Body of pancreas (tissue), 4 donors: ENCODE results near the gene MLKL. TPM values are rescaled to one million over a fixed set of nuclear protein-coding genes. Genes with fewer than 3 reads are reported as not detected.
"Not testable (repeated sequence)": the region's sequence is repeated elsewhere in the genome, so short reads cannot be mapped to it uniquely, and the experiment has no call there.

Experiments used
- ATAC-seq: fragments of 150-250 bp; one replicate; pipeline ENCODE4 v1.9.1; 2016
- DNase-seq, 4 donors: peaks; one replicate each; pipeline ENCODE4 v3.0.0-alpha.2; 2019
- H3K27ac ChIP-seq, 4 donors: fragments of 200-600 bp; sonication (generic); 1 replicate in 3 of 4; 2 replicates in 1 of 4; pipeline versions ENCODE4 v1.5.1 to v1.6.1; 2016 to 2019; ENCODE audit warnings: mild to moderate bottlenecking in 1 of 4, mixed read lengths in 1 of 4, moderate library complexity in 1 of 4
- H3K27me3 ChIP-seq, 2 donors: fragments of 200-600 bp; sonication (generic); one replicate each; pipeline ENCODE4 v1.6.0; 2016; ENCODE audit warnings: mild to moderate bottlenecking in 1 of 2
- H3K36me3 ChIP-seq, 2 donors: fragments of 200-600 bp; sonication (generic); replicated peaks in 1 of 2; 2 replicates each; pipeline ENCODE4 v1.5.1; 2016; ENCODE audit warnings: low read depth in 2 of 2; ENCODE audit not compliant: insufficient read depth in 1 of 2
- H3K4me1 ChIP-seq: fragments of 200-600 bp; sonication (generic); one replicate; pipeline ENCODE4 v1.6.0; 2016
- H3K4me3 ChIP-seq, 2 donors: fragments of 200-600 bp; sonication (generic); 1 replicate in 1 of 2; 2 replicates in 1 of 2; pipeline ENCODE4 v1.5.1; 2016 to 2019
- H3K9me3 ChIP-seq, 3 donors: fragments of 200-600 bp; sonication (generic); 1 replicate in 2 of 3; 2 replicates in 1 of 3; pipeline ENCODE4 v1.5.1; 2016
- CTCF ChIP-seq, 7 experiments: fragments of 450-650 bp in 4 of 7; fragments of 200-600 bp in 3 of 7; sonication (generic) in 3 of 7; IDR thresholded peaks; one replicate each; pipeline ENCODE4 v1.5.1; 2016 to 2019; ENCODE audit warnings: antibody characterized with exemption in 7 of 7
- POLR2A ChIP-seq, 3 donors: fragments of 450-650 bp; IDR thresholded peaks; one replicate each; pipeline ENCODE4 v1.6.1; 2016; ENCODE audit warnings: antibody characterized with exemption in 3 of 3, mild to moderate bottlenecking in 2 of 3
- WGBS, 2 donors: methylation state at CpG; one replicate each; pipeline ENCODE4 v1.1.5; 2017; 5-methylcytosine and 5-hydroxymethylcytosine counted together
- intact Hi-C: fragments of 100-400 bp; cut with DNase I; formaldehyde crosslinking; loops from one replicate; pipeline ENCODE4 v1.15.1; 2023
- total RNA-seq, 2 donors: library from RNA; depleted of rRNA; stranded (reverse); fragments of >200 nt; gene quantifications; one replicate each; pipeline ENCODE4 v1.1.0, GENCODE V29; 2016

MLKL gene
- total RNA-seq, 2 donors from 2014 or later: 10.9 to 16.8 TPM

- Histone ChIP-seq H3K4me3 (no peak overlapping the region), H3K36me3 (no peaks in the 10 kb centered on the region), H3K9me3 (no peaks in the 10 kb centered on the region), H3K27ac (no peak overlapping the region), H3K4me1 (no peaks in the 10 kb centered on the region), H3K27me3 (no peaks in the 10 kb centered on the region)
- ATAC-seq (no peak), DNase-seq (no peak)
- WGBS, 2 donors: 60 to 93% methylated on average over 7 of the region's 7 CpGs
- intact Hi-C loops: no loop called here
- no peak for TF ChIP-seq CTCF (IDR thresholded peaks at IDR 0.05)
- no peak for TF ChIP-seq POLR2A (IDR thresholded peaks at IDR 0.05)
Observed at GRCh38 chr16:74723256-74723655, 22.6 kb upstream of the MLKL start.

- intact Hi-C loops, H3K9me3 ChIP-seq, H3K27me3 ChIP-seq, ATAC-seq, H3K36me3 ChIP-seq, DNase-seq, H3K4me1 ChIP-seq, H3K4me3 ChIP-seq, H3K27ac ChIP-seq: not testable (repeated sequence)
- WGBS, 2 donors: 92 to 95% methylated on average over 2 of the region's 2 CpGs
Observed at GRCh38 chr16:74722156-74722555, 21.5 kb upstream of the MLKL start.

GRCh38 chr16:74721716-74722115 is 21.1 kb upstream of the MLKL start:
- intact Hi-C loops: no loop called here
- no peak overlapping the region for H3K4me3 ChIP-seq
- H3K27ac ChIP-seq: no peak overlapping the region
- no peak for TF ChIP-seq POLR2A (IDR thresholded peaks at IDR 0.05)
- TF ChIP-seq CTCF (IDR thresholded peaks at IDR 0.05): no peak
- DNase-seq (no peak), ATAC-seq (no peak)
- H3K27me3 ChIP-seq: no peaks in the 10 kb centered on the region
- H3K9me3 ChIP-seq: no peaks in the 10 kb centered on the region
- WGBS, 2 donors: 77 to 90% methylated on average over 10 to 11 of the region's 11 CpGs
- H3K36me3 ChIP-seq: no peaks in the 10 kb centered on the region
- H3K4me1 ChIP-seq: no peaks in the 10 kb centered on the region

GRCh38 chr16:74720579-74720978 is 19.9 kb upstream of the MLKL start:
- intact Hi-C loops: no loop called here
- DNase-seq (no peak), ATAC-seq (no peak)

GRCh38 chr16:74718741-74719610 is 18.3 kb upstream of the MLKL start:
- Histone ChIP-seq H3K27me3 (no peaks in the 10 kb centered on the region), H3K27ac (no peak overlapping the region), H3K4me1 (no peaks in the 10 kb centered on the region), H3K36me3 (no peaks in the 10 kb centered on the region), H3K9me3 (no peaks in the 10 kb centered on the region), H3K4me3 (no peak overlapping the region)
- DNase-seq (no peak), ATAC-seq (no peak)
- intact Hi-C loops: no loop called here
- WGBS, 2 donors: 85 to 88% methylated on average over 7 to 27 of the region's 27 CpGs
- no peak for TF ChIP-seq CTCF (IDR thresholded peaks at IDR 0.05)
- TF ChIP-seq POLR2A (IDR thresholded peaks at IDR 0.05): no peak

More at GRCh38 chr16:74720579-74720978, 19.9 kb upstream of the MLKL start:
- WGBS, 2 donors: 88 to 90% methylated on average over 5 of the region's 5 CpGs
- Histone ChIP-seq H3K9me3 (no peaks in the 10 kb centered on the region), H3K4me3 (no peak overlapping the region), H3K27ac (no peak overlapping the region), H3K27me3 (no peaks in the 10 kb centered on the region), H3K4me1 (no peaks in the 10 kb centered on the region), H3K36me3 (no peaks in the 10 kb centered on the region)
- TF ChIP-seq CTCF (IDR thresholded peaks at IDR 0.05) (no peak), POLR2A (IDR thresholded peaks at IDR 0.05) (no peak)
